Panc1 (cell line): Measurements from ENCODE around the gene IQCH.

ENCODE experiments used
- CTCF ChIP-seq: fragments of 450-650 bp; IDR thresholded peaks from 2 replicates; pipeline ENCODE4 v1.5.1; 2017; ENCODE audit warnings: mild to moderate bottlenecking
- REST ChIP-seq, 2 experiments: IDR thresholded peaks; 2 replicates each; pipeline ENCODE4 v1.6.1; 2011 to 2012; ENCODE audit warnings: low read depth in 2 of 2, control low read depth in 1 of 2, low read length in 1 of 2, mild to moderate bottlenecking in 1 of 2, moderate library complexity in 1 of 2; ENCODE audit not compliant: insufficient read depth in 1 of 2
- SIN3A ChIP-seq: IDR thresholded peaks from 2 replicates; pipeline ENCODE4 v1.6.1; 2012; ENCODE audit warnings: low read depth, mild to moderate bottlenecking, low read length, moderate library complexity, borderline replicate concordance; ENCODE audit not compliant: insufficient read depth

GRCh38 chr15:67340630-67341029, 86.0 kb downstream of the IQCH start:
- TF ChIP-seq CTCF = no peak
- TF ChIP-seq SIN3A = no peak
- no peak for TF ChIP-seq REST (IDR thresholded peaks at IDR 0.05; ENCODE audit: insufficient read depth in 1 of 2, low read depth in 2 of 2, low read length in 1 of 2)
